Left lobe of liver (tissue), 2 donors: ENCODE data around the gene GALK2. TPM values are rescaled to one million over a fixed set of nuclear protein-coding genes. Genes with fewer than 3 reads are reported as not detected.

ENCODE experiments used
- ATAC-seq: fragments of 200-7000 bp; cut with Tn5 transposase; one replicate; pipeline ENCODE4 v1.9.1; 2020; ENCODE audit warnings: mild to moderate bottlenecking, moderate library complexity
- DNase-seq: peaks from one replicate; pipeline ENCODE4 v3.0.0-alpha.2; 2020; ENCODE audit warnings: low spot score
- total RNA-seq: library from RNA; stranded (reverse); gene quantifications from one replicate; pipeline ENCODE4 v1.2.1, GENCODE V29; 2021
- donor health status: DM: no; HTN: no; CAD: no; lungs with moderate emphysema.
- donor health status: DM: no; HTN: yes; CAD: no.

GALK2 gene
- total RNA-seq: 29.7 TPM

- peak; percentile 91 for DNase-seq
- peak; percentile 99 for ATAC-seq
These were observed at the start of gene GALK2 for GRCh38 chr15:49169880-49170597. TSS of gene GALK2 (plus strand) at chr15:49170247. CDS start at chr15:49170323, 76 bp downstream.

GRCh38 chr15:49120832-49121231, 49.2 kb upstream of the GALK2 start:
- DNase-seq (no peak), ATAC-seq (no peak)

GRCh38 chr15:49121901-49122300, 48.1 kb upstream of the GALK2 start:
- ATAC-seq (no peak), DNase-seq (no peak)

GRCh38 chr15:49122541-49123062, 47.4 kb upstream of the GALK2 start:
- DNase-seq (no peak), ATAC-seq (no peak)

GRCh38 chr15:49124371-49124770, 45.7 kb upstream of the GALK2 start:
- no peak for ATAC-seq
- DNase-seq: no peak

- DNase-seq (no peak), ATAC-seq (no peak)
These were observed 38.6 kb upstream of the GALK2 start for GRCh38 chr15:49131403-49131802.

- ATAC-seq (no peak), DNase-seq (no peak)
These were observed 35.2 kb upstream of the GALK2 start for GRCh38 chr15:49134683-49135341.

GRCh38 chr15:49135342-49135857, 34.6 kb upstream of the GALK2 start:
- no peak for ATAC-seq
- no peak for DNase-seq

GRCh38 chr15:49135911-49136310, 34.1 kb upstream of the GALK2 start:
- DNase-seq (no peak), ATAC-seq (no peak)

- ATAC-seq (no peak), DNase-seq (no peak)
These were observed 32.2 kb upstream of the GALK2 start for GRCh38 chr15:49137861-49138260.

GRCh38 chr15:49145651-49146609, 24.1 kb upstream of the GALK2 start:
- peak; percentile 77 for ATAC-seq

GRCh38 chr15:49148298-49148697, 21.7 kb upstream of the GALK2 start:
- DNase-seq: no peak

More at GRCh38 chr15:49145651-49146609, 24.1 kb upstream of the GALK2 start:
- no peak for DNase-seq

GRCh38 chr15:49148727-49149126, 21.3 kb upstream of the GALK2 start:
- no peak for ATAC-seq
- no peak for DNase-seq

More at GRCh38 chr15:49148298-49148697, 21.7 kb upstream of the GALK2 start:
- no peak for ATAC-seq

- ATAC-seq: no peak
These were observed 18.2 kb upstream of the GALK2 start for GRCh38 chr15:49151831-49152230.

GRCh38 chr15:49152552-49153312, 17.3 kb upstream of the GALK2 start:
- DNase-seq (no peak), ATAC-seq (no peak)

More at GRCh38 chr15:49151831-49152230, 18.2 kb upstream of the GALK2 start:
- DNase-seq: no peak

GRCh38 chr15:49154359-49154758, 15.7 kb upstream of the GALK2 start:
- ATAC-seq: no peak
- no peak for DNase-seq

GRCh38 chr15:49154799-49155109, 15.3 kb upstream of the GALK2 start:
- no peak for DNase-seq
- ATAC-seq: peak; percentile 24

- ATAC-seq (peak; percentile 98), DNase-seq (peak; percentile 95)
These were observed 14.8 kb upstream of the GALK2 start, which contains the start of gene COPS2 for GRCh38 chr15:49155110-49155833. TSS of gene COPS2 (minus strand) at chr15:49155599. CDS start at chr15:49155578, 21 bp downstream.
